RWPE1 (cell line): ENCODE results near the gene TRPC6.

Experiments
- CTCF ChIA-PET: fragments of 350-600 bp; sonication (Branson Sonifier 250); formaldehyde crosslinking; extraction: SDS; loops from one replicate; lab custom pipeline; 2021; lab: Yijun Ruan, JAX
- POLR2A ChIA-PET: fragments of 400-600 bp; formaldehyde crosslinking; extraction: SDS; loops from one replicate; lab custom pipeline; 2020; ENCODE audit warnings: antibody characterized with exemption; ENCODE audit not compliant: low non-redundant PET; lab: Yijun Ruan, JAX
- DNase-seq: peaks from one replicate; pipeline ENCODE4 v3.0.0; 2012; ENCODE audit warnings: low spot score
- H3K27ac ChIP-seq: fragments of 450-650 bp; 2 replicates; pipeline ENCODE4 v1.5.1; 2017
- CTCF ChIP-seq: fragments of 450-650 bp; conservative IDR thresholded peaks from 2 replicates; pipeline ENCODE4 v1.5.1; 2017; ENCODE audit warnings: low read depth, mild to moderate bottlenecking

Gene TRPC6

GRCh38 chr11:101453682-101454081 lies 130.1 kb downstream of the TRPC6 start:
- CTCF ChIA-PET, result no interaction called here
- H3K27ac ChIP-seq, result no peak overlapping the region
- no peak for TF ChIP-seq CTCF
- POLR2A ChIA-PET, result no interaction called here
- no peak for DNase-seq

DNA sequence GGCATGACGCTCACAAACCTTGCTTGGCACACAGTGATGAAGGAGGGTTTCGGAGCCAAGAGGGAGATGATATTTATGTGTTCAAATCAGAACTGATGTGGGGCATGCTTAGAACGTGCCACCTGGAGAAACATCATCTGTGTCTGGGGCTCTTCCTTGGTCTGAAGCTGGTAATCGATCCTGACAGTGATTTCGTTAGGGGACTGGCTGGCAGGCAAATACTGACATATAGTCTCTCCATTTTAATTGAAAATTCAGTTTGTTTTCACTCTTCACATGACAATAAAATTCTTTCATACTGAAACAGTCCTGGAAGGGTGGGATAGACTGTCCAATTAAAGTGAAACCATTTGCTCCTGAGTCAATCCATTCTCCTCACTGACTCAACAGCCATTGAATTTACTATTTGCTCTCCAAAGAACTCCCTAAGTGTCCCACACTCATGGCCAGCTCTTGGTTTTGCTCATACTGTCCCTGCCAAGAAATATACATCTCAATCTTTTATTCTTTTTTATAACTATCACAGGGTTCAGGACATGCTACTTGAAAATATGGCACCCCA lies 134.8 kb downstream of the TRPC6 start:
- TF ChIP-seq CTCF, result no peak
- no peak overlapping the region for H3K27ac ChIP-seq
- ChIA-PET POLR2A (no interaction called here), CTCF (no interaction called here)
- DNase-seq, result no peak

DNA sequence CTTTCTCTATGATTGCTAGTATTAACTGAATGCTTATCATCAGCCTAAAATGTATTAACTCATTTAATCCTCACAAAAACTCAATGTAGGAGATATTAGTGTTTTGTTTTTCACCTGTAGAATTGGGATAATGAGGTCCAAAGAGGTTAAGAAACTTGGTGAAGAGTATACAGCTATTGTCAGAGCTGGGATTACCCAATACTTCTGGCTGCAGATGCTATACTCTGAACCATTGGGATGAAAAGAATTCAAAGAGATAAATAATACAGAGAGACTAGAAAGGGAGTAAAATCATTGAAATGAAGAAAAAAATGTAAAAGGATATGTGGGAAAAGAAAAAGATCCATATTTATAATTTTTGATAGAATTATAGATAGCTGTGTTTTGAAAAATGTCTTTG lies 137.1 kb downstream of the TRPC6 start:
- DNase-seq, result no peak
- CTCF ChIA-PET, result interaction anchor here (0.6 kb wide), 1 partner anchor 903 kb away, joined by 3 read pairs; no protein-coding TSS in a partner anchor
- no peak overlapping the region for H3K27ac ChIP-seq
- no peak for TF ChIP-seq CTCF
- POLR2A ChIA-PET, result no interaction called here

DNA sequence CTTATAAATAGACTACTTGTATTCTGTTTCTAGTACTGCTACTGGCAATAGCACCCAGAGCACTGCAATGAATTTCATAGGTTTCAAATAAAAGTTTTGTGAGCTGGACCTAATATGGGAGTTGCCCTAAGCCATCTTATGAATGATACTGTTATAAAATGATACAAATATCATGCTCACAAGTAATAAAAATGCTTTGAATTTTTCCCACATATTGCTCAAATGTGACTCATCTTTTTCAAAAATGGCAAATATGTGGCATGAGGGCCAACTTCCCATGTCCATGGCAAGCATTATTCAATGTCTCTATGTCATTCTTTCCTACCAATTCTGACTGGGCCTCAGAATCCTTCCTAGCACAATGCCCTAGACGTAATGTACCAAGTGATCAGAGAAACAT lies 137.6 kb downstream of the TRPC6 start:
- H3K27ac ChIP-seq, result no peak overlapping the region

GRCh38 chr11:101445761-101446160 lies 138.0 kb downstream of the TRPC6 start:
- ChIA-PET CTCF (no interaction called here), POLR2A (no interaction called here)
- no peak for TF ChIP-seq CTCF
- no peak overlapping the region for H3K27ac ChIP-seq
- DNase-seq, result no peak

More for the DNA sequence above, 137.6 kb downstream of the TRPC6 start:
- ChIA-PET POLR2A (no interaction called here), CTCF (interaction anchor here (0.6 kb wide), 1 partner anchor 903 kb away, joined by 3 read pairs; no protein-coding TSS in a partner anchor)
- peak; percentile 8 for DNase-seq
- TF ChIP-seq CTCF, result no peak

- ChIA-PET CTCF (no interaction called here), POLR2A (no interaction called here)
- TF ChIP-seq CTCF, result no peak
- no peak overlapping the region for H3K27ac ChIP-seq
- no peak for DNase-seq
Observed at GRCh38 chr11:101444851-101445250, 139.0 kb downstream of the TRPC6 start.
